H9 (cell line): Measurements from ENCODE around the gene HMGCLL1. TPM values are rescaled to one million over a fixed set of nuclear protein-coding genes. Genes with fewer than 3 reads are reported as not detected.

Source experiments
- DNase-seq: peaks from one replicate; pipeline ENCODE4 v3.0.0-alpha.2; 2017
- H2AFZ ChIP-seq: one replicate; pipeline ENCODE4 v1.6.1; 2013; ENCODE audit warnings: mild to moderate bottlenecking, low read length, control low read depth, moderate library complexity
- H2AK5ac ChIP-seq: 2 replicates; pipeline ENCODE4 v1.6.1; 2013; ENCODE audit warnings: low read length, control low read depth, mixed read lengths; ENCODE audit not compliant: insufficient read length
- H2BK120ac ChIP-seq: one replicate; pipeline ENCODE4 v1.6.1; 2013; ENCODE audit warnings: low read depth, mild to moderate bottlenecking, low read length, control low read depth, inconsistent platforms; ENCODE audit not compliant: poor library complexity, severe bottlenecking
- H2BK12ac ChIP-seq: 2 replicates; pipeline ENCODE4 v1.6.1; 2013; ENCODE audit warnings: low read length, control low read depth, mixed read lengths, low read depth; ENCODE audit not compliant: insufficient read length
- H2BK15ac ChIP-seq: 2 replicates; pipeline ENCODE4 v1.6.1; 2013; ENCODE audit warnings: low read depth, low read length, control low read depth
- H2BK20ac ChIP-seq: one replicate; pipeline ENCODE4 v1.6.1; 2013; ENCODE audit warnings: low read depth, mild to moderate bottlenecking, low read length, control low read depth, inconsistent platforms; ENCODE audit not compliant: poor library complexity, severe bottlenecking
- H2BK5ac ChIP-seq: 2 replicates; pipeline ENCODE4 v1.6.1; 2013; ENCODE audit warnings: low read length, control low read depth, mixed read lengths; ENCODE audit not compliant: insufficient read length
- H3K14ac ChIP-seq: 2 replicates; pipeline ENCODE4 v1.6.1; 2013; ENCODE audit warnings: low read length, control low read depth; ENCODE audit not compliant: insufficient read depth
- H3K18ac ChIP-seq: 2 replicates; pipeline ENCODE4 v1.6.1; 2013; ENCODE audit warnings: low read depth, mild to moderate bottlenecking, mixed read lengths, low read length, control low read depth; ENCODE audit not compliant: insufficient read length
- H3K23ac ChIP-seq: 2 replicates; pipeline ENCODE4 v1.6.1; 2013; ENCODE audit warnings: low read length, control low read depth, mixed read lengths, low read depth; ENCODE audit not compliant: insufficient read length
- H3K23me2 ChIP-seq: 2 replicates; pipeline ENCODE4 v1.6.1; 2013; ENCODE audit warnings: low read depth, mild to moderate bottlenecking, mixed read lengths, low read length, control low read depth; ENCODE audit not compliant: insufficient read length, poor library complexity, severe bottlenecking
- H3K27ac ChIP-seq: 2 replicates; pipeline ENCODE4 v1.5.1; 2013; ENCODE audit warnings: low read length, control low read depth, mixed read lengths, low read depth; ENCODE audit not compliant: insufficient read length
- H3K27me3 ChIP-seq: 2 replicates; pipeline ENCODE4 v1.6.1; 2013; ENCODE audit warnings: low read length, control low read depth, inconsistent platforms; ENCODE audit not compliant: insufficient read depth
- H3K4ac ChIP-seq: 2 replicates; pipeline ENCODE4 v1.6.1; 2013; ENCODE audit warnings: low read depth, mild to moderate bottlenecking, control low read depth, inconsistent platforms, low read length, moderate library complexity
- H3K4me1 ChIP-seq: 2 replicates; pipeline ENCODE4 v1.6.1; 2013; ENCODE audit warnings: low read length, control low read depth, inconsistent platforms; ENCODE audit not compliant: insufficient read depth
- H3K4me2 ChIP-seq: 2 replicates; pipeline ENCODE4 v1.6.1; 2013; ENCODE audit warnings: low read length, control low read depth, mixed read lengths; ENCODE audit not compliant: insufficient read length, insufficient read depth
- H3K56ac ChIP-seq: 2 replicates; pipeline ENCODE4 v1.6.1; 2013; ENCODE audit warnings: low read depth, mild to moderate bottlenecking, mixed read lengths, low read length, control low read depth; ENCODE audit not compliant: insufficient read length
- H3K79me1 ChIP-seq: 2 replicates; pipeline ENCODE4 v1.6.1; 2013; ENCODE audit warnings: low read depth, mild to moderate bottlenecking, moderate library complexity, low read length, control low read depth, inconsistent platforms; ENCODE audit not compliant: insufficient read depth, poor library complexity, severe bottlenecking
- H3K79me2 ChIP-seq: 2 replicates; pipeline ENCODE4 v1.6.1; 2013; ENCODE audit warnings: low read length, control low read depth, inconsistent platforms; ENCODE audit not compliant: insufficient read depth
- H3K9ac ChIP-seq: 2 replicates; pipeline ENCODE4 v1.6.1; 2013; ENCODE audit warnings: low read length, control low read depth, mixed read lengths; ENCODE audit not compliant: insufficient read length; ENCODE audit errors: extremely low read depth
- H3K9me3 ChIP-seq: one replicate; pipeline ENCODE4 v1.6.1; 2013; ENCODE audit warnings: low read depth, low read length, inconsistent platforms; ENCODE audit not compliant: control insufficient read depth
- H3T11ph ChIP-seq: one replicate; pipeline ENCODE4 v1.6.1; 2013; ENCODE audit warnings: mild to moderate bottlenecking, low read length, control low read depth, inconsistent platforms
- H4K20me1 ChIP-seq: one replicate; pipeline ENCODE4 v1.6.1; 2013; ENCODE audit not compliant: control insufficient read depth, insufficient read length, insufficient read depth
- H4K5ac ChIP-seq: 2 replicates; pipeline ENCODE4 v1.6.1; 2013; ENCODE audit warnings: low read depth, mild to moderate bottlenecking, mixed read lengths, low read length, control low read depth; ENCODE audit not compliant: insufficient read length
- H4K8ac ChIP-seq: replicated peaks from 2 replicates; pipeline ENCODE4 v1.6.1; 2013; ENCODE audit warnings: low read length, control low read depth, mixed read lengths, low read depth; ENCODE audit not compliant: insufficient read length
- H4K91ac ChIP-seq: 2 replicates; pipeline ENCODE4 v1.6.1; 2013; ENCODE audit warnings: low read depth, mild to moderate bottlenecking, moderate library complexity, mixed read lengths, low read length, control low read depth; ENCODE audit not compliant: insufficient read length
- H3K27ac Mint-ChIP-seq, 3 experiments: 2 replicates in 2 of 3; 3 replicates in 1 of 3; pipeline ENCODE4 v1.8.0; 2020 to 2021; ENCODE audit warnings: mixed read lengths in 3 of 3, mild to moderate bottlenecking in 1 of 3, moderate library complexity in 1 of 3
- H3K27me3 Mint-ChIP-seq: 2 replicates; pipeline ENCODE4 v1.8.0; 2021; ENCODE audit warnings: low read depth, mild to moderate bottlenecking, moderate library complexity, mixed read lengths
- H3K36me3 Mint-ChIP-seq, 3 experiments: 2 replicates in 2 of 3; 3 replicates in 1 of 3; pipeline ENCODE4 v1.8.0; 2020 to 2021; ENCODE audit warnings: low read depth in 3 of 3, mixed read lengths in 3 of 3; ENCODE audit not compliant: insufficient read depth in 1 of 3
- H3K4me1 Mint-ChIP-seq, 2 experiments: 2 replicates each; pipeline ENCODE4 v1.8.0; 2020; ENCODE audit warnings: mixed read lengths in 2 of 2
- H3K4me3 Mint-ChIP-seq, 2 experiments: 2 replicates in 1 of 2; 3 replicates in 1 of 2; pipeline ENCODE4 v1.8.0; 2020 to 2021; ENCODE audit warnings: mild to moderate bottlenecking in 2 of 2, mixed read lengths in 2 of 2, moderate library complexity in 1 of 2
- H3K9me3 Mint-ChIP-seq, 2 experiments: 2 replicates in 1 of 2; 3 replicates in 1 of 2; pipeline ENCODE4 v1.8.0; 2020; ENCODE audit warnings: mild to moderate bottlenecking in 2 of 2, mixed read lengths in 2 of 2, moderate library complexity in 1 of 2
- WGBS: extraction: QIAGEN DNeasy Blood & Tissue Kit; methylation state at CpG from one replicate; pipeline ENCODE4 v1.1.7; 2013; ENCODE audit warnings: missing lambda C conversion rate, low lambda C conversion rate, mixed read lengths; ENCODE audit not compliant: insufficient read length; ENCODE audit errors: extremely low coverage; 5-methylcytosine and 5-hydroxymethylcytosine counted together
- total RNA-seq: library from RNA; stranded (reverse); gene quantifications from 2 replicates; pipeline ENCODE4 v1.2.1, GENCODE V29; 2021
- TF ChIP-seq, protein P1 (sequence below): fragments of 200-600 bp; sonication (generic); conservative IDR thresholded peaks from 3 replicates; pipeline ENCODE4 v1.8.0; 2021; ENCODE audit warnings: antibody characterized with exemption, mild to moderate bottlenecking

The HMGCLL1 gene
- total RNA-seq, 1 experiment from 2014 or later, result 0.24 TPM

DNA sequence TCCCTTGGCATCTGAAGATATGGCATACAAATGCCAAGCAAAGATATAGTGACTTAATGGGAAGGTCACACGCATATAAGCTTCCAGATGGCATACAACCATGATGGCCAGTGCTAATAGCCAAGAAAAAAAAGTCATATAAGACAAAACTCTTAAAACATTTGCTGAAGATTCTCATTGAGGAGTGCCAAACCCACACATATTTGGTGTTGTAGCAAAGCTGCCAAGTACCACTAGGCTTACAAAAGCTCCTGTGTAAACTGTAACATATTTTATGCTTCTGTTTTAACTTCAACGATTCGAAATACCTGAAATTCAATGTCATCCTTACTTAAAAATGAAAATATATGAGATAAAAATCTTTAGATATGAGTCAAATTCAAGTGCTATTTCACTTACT lies 123.0 kb downstream of the HMGCLL1 start:
- H4K5ac ChIP-seq, result no peak overlapping the region
- H3K4me2 ChIP-seq, result no peak overlapping the region
- Mint-ChIP-seq H3K9me3 (no peaks in the 10 kb centered on the region), H3K4me3 (no peak overlapping the region), H3K36me3 (no peaks in the 10 kb centered on the region), H3K27me3 (no peaks in the 10 kb centered on the region), H3K4me1 (no peaks in the 10 kb centered on the region), H3K27ac (no peak overlapping the region)
- no peak overlapping the region for H3K4ac ChIP-seq
- H3K23ac ChIP-seq, result no peak overlapping the region
- no peak overlapping the region for H3K9ac ChIP-seq
- no peaks in the 10 kb centered on the region for H3K79me2 ChIP-seq
- H4K8ac ChIP-seq, result no peak overlapping the region
- no peak overlapping the region for H2AK5ac ChIP-seq
- H3T11ph ChIP-seq, result no peak overlapping the region
- no peaks in the 10 kb centered on the region for H3K4me1 ChIP-seq
- no peaks in the 10 kb centered on the region for H3K27me3 ChIP-seq
- no peak overlapping the region for H3K27ac ChIP-seq
- no peak overlapping the region for H2AFZ ChIP-seq
- no peak overlapping the region for H2BK20ac ChIP-seq
- WGBS, result no CpG with 5 or more reads among the region's 3 CpGs
- no peaks in the 10 kb centered on the region for H4K20me1 ChIP-seq
- TF ChIP-seq, protein P1, sequence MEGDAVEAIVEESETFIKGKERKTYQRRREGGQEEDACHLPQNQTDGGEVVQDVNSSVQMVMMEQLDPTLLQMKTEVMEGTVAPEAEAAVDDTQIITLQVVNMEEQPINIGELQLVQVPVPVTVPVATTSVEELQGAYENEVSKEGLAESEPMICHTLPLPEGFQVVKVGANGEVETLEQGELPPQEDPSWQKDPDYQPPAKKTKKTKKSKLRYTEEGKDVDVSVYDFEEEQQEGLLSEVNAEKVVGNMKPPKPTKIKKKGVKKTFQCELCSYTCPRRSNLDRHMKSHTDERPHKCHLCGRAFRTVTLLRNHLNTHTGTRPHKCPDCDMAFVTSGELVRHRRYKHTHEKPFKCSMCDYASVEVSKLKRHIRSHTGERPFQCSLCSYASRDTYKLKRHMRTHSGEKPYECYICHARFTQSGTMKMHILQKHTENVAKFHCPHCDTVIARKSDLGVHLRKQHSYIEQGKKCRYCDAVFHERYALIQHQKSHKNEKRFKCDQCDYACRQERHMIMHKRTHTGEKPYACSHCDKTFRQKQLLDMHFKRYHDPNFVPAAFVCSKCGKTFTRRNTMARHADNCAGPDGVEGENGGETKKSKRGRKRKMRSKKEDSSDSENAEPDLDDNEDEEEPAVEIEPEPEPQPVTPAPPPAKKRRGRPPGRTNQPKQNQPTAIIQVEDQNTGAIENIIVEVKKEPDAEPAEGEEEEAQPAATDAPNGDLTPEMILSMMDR, result no peak
- H3K18ac ChIP-seq, result no peak overlapping the region
- H2BK12ac ChIP-seq, result no peak overlapping the region
- no peaks in the 10 kb centered on the region for H3K9me3 ChIP-seq
- no peak overlapping the region for H3K56ac ChIP-seq
- DNase-seq, result no peak
- no peaks in the 10 kb centered on the region for H3K23me2 ChIP-seq
- H3K79me1 ChIP-seq, result no peaks in the 10 kb centered on the region
- no peak overlapping the region for H3K14ac ChIP-seq
- H2BK120ac ChIP-seq, result no peak overlapping the region
- H2BK15ac ChIP-seq, result no peak overlapping the region
- no peak overlapping the region for H2BK5ac ChIP-seq
- H4K91ac ChIP-seq, result no peak overlapping the region
